Osteocyte (in vitro differentiated cells): Measurements from ENCODE around the gene GNGT1. TPM values are rescaled to one million over a fixed set of nuclear protein-coding genes. Genes with fewer than 3 reads are reported as not detected.

ENCODE experiments used
- DNase-seq: peaks from one replicate; pipeline ENCODE4 v3.0.0; 2021; ENCODE audit warnings: mixed read lengths; ENCODE audit not compliant: unreplicated experiment; ENCODE audit errors: extremely low spot score
- H3K27ac Mint-ChIP-seq: one replicate; pipeline ENCODE4 v1.8.0; 2021; ENCODE audit warnings: mild to moderate bottlenecking, mixed read lengths; ENCODE audit not compliant: unreplicated experiment
- H3K27me3 Mint-ChIP-seq: one replicate; pipeline ENCODE4 v1.8.0; 2021; ENCODE audit warnings: mixed read lengths; ENCODE audit not compliant: unreplicated experiment
- H3K36me3 Mint-ChIP-seq: one replicate; pipeline ENCODE4 v1.8.0; 2021; ENCODE audit warnings: mixed read lengths; ENCODE audit not compliant: unreplicated experiment
- H3K4me1 Mint-ChIP-seq: one replicate; pipeline ENCODE4 v1.8.0; 2021; ENCODE audit warnings: mixed read lengths; ENCODE audit not compliant: unreplicated experiment
- H3K4me3 Mint-ChIP-seq: one replicate; pipeline ENCODE4 v1.8.0; 2021; ENCODE audit warnings: mild to moderate bottlenecking, moderate library complexity, mixed read lengths; ENCODE audit not compliant: unreplicated experiment
- H3K9me3 Mint-ChIP-seq: one replicate; pipeline ENCODE4 v1.8.0; 2021; ENCODE audit warnings: mixed read lengths; ENCODE audit not compliant: unreplicated experiment
- total RNA-seq: library from RNA; stranded (reverse); gene quantifications from 2 replicates; pipeline ENCODE4 v1.2.1, GENCODE V29; 2021
- TF ChIP-seq, protein P1 (sequence below): fragments of 200-600 bp; sonication (generic); IDR thresholded peaks from 2 replicates; pipeline ENCODE4 v1.5.0; 2021; ENCODE audit warnings: antibody characterized with exemption, mild to moderate bottlenecking, moderate library complexity

The GNGT1 gene
- total RNA-seq, 1 donor from 2014 or later: not detected

DNA sequence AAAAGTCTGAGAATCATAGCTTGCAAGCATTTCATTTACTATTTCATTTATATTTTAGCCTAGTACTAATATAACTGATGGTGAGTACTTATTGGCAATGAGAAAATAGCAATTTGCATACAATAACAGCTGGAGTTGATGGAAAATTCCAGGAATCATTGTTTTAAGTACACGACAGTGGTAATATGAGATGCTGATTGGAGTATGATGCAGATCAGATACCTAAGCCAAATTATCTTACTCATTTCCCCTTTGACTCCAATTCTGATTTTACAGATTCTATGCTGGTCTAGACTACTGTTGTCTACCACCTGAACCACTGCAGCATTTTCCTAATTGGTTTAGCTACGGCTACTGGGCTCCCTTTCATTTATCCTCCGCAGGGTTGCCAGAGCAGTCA is 51.8 kb downstream of the GNGT1 start:
- no peaks in the 10 kb centered on the region for H3K27me3 Mint-ChIP-seq
- TF ChIP-seq, protein P1, sequence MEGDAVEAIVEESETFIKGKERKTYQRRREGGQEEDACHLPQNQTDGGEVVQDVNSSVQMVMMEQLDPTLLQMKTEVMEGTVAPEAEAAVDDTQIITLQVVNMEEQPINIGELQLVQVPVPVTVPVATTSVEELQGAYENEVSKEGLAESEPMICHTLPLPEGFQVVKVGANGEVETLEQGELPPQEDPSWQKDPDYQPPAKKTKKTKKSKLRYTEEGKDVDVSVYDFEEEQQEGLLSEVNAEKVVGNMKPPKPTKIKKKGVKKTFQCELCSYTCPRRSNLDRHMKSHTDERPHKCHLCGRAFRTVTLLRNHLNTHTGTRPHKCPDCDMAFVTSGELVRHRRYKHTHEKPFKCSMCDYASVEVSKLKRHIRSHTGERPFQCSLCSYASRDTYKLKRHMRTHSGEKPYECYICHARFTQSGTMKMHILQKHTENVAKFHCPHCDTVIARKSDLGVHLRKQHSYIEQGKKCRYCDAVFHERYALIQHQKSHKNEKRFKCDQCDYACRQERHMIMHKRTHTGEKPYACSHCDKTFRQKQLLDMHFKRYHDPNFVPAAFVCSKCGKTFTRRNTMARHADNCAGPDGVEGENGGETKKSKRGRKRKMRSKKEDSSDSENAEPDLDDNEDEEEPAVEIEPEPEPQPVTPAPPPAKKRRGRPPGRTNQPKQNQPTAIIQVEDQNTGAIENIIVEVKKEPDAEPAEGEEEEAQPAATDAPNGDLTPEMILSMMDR: no peak
- H3K4me1 Mint-ChIP-seq: no peaks in the 10 kb centered on the region
- no peak for DNase-seq
- no peaks in the 10 kb centered on the region for H3K9me3 Mint-ChIP-seq
- no peaks in the 10 kb centered on the region for H3K36me3 Mint-ChIP-seq
- no peak overlapping the region for H3K27ac Mint-ChIP-seq
- H3K4me3 Mint-ChIP-seq: no peak overlapping the region

DNA sequence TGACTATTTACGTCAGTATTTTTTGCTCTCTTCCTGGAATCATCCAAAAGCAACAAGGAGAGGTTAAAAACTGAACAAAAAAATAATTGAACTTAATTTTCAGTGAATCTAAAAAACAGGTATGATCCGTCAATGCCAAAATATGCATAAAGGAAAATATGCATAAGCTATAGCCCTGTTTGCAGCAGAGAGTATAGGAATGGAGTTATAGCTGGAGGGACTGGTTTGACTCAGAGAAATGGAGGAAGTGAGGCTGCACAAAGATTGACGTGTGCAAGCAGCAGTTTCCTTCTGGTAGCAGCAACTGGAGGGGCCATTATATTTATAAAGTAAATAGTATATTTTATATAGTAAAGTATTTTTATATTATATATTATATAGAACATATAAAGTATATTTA is 52.3 kb downstream of the GNGT1 start:
- H3K4me3 Mint-ChIP-seq: no peak overlapping the region
- H3K36me3 Mint-ChIP-seq: no peaks in the 10 kb centered on the region
- no peaks in the 10 kb centered on the region for H3K27me3 Mint-ChIP-seq
- H3K9me3 Mint-ChIP-seq: no peaks in the 10 kb centered on the region
- no peak for DNase-seq
- TF ChIP-seq, protein P1: no peak
- H3K27ac Mint-ChIP-seq: no peak overlapping the region
- H3K4me1 Mint-ChIP-seq: no peaks in the 10 kb centered on the region

Other genes starting within 250 kb of the GNGT1 start
- gene TFPI2, start 15.8 kb upstream of the GNGT1 start, total RNA-seq: 58.7 and 61.3 TPM in 2 replicates
- gene GNG11, start 15.2 kb downstream of the GNGT1 start, total RNA-seq: 49.6 and 49.7 TPM in 2 replicates
- 29.3 and 32.7 TPM in 2 replicates for gene BET1, start 97.8 kb downstream of the GNGT1 start, total RNA-seq